HepG2 (cell line): ENCODE data around the gene PUS7. TPM values are rescaled to one million over a fixed set of nuclear protein-coding genes. Genes with fewer than 3 reads are reported as not detected.

Experiments used
- ATF7 ChIP-seq, 2 experiments: fragments of 450-650 bp in 1 of 2; sonication (generic) in 1 of 2; formaldehyde crosslinking in 1 of 2; IDR thresholded peaks; 2 replicates each; pipeline versions ENCODE4 v1.4.0 to v1.6.1; 2016 to 2020; ENCODE audit warnings: antibody characterized with exemption in 1 of 2, mild to moderate bottlenecking in 1 of 2, missing genetic modification reagents in 1 of 2
- ELK4 ChIP-seq: sonication (generic); formaldehyde crosslinking; IDR thresholded peaks from 2 replicates; pipeline ENCODE4 v1.9.0; 2021; ENCODE audit warnings: missing genetic modification reagents, borderline replicate concordance
- FOXC1 ChIP-seq: sonication (generic); formaldehyde crosslinking; IDR thresholded peaks from 2 replicates; pipeline ENCODE4 v1.8.0; 2022; ENCODE audit warnings: mild to moderate bottlenecking, missing genetic modification reagents, borderline replicate concordance
- MYPOP ChIP-seq: sonication (generic); formaldehyde crosslinking; IDR thresholded peaks from 2 replicates; pipeline ENCODE4 v1.8.1; 2023; ENCODE audit warnings: mild to moderate bottlenecking, moderate library complexity, missing genetic modification reagents
- NFKB2 ChIP-seq: sonication (generic); formaldehyde crosslinking; IDR thresholded peaks from 2 replicates; pipeline ENCODE4 v1.4.0; 2020; ENCODE audit warnings: missing genetic modification reagents, borderline replicate concordance
- PRMT3 ChIP-seq: sonication (generic); formaldehyde crosslinking; IDR thresholded peaks from 2 replicates; pipeline ENCODE4 v1.8.1; 2022; ENCODE audit warnings: low read depth, mild to moderate bottlenecking, moderate library complexity, missing genetic modification reagents, borderline replicate concordance
- REL ChIP-seq: sonication (generic); formaldehyde crosslinking; conservative IDR thresholded peaks from 2 replicates; pipeline ENCODE4 v1.8.0; 2022; ENCODE audit warnings: mild to moderate bottlenecking, missing genetic modification reagents, moderate library complexity
- RORA ChIP-seq: sonication (generic); formaldehyde crosslinking; IDR thresholded peaks from 2 replicates; pipeline ENCODE4 v1.5.0; 2020; ENCODE audit warnings: mild to moderate bottlenecking, missing genetic modification reagents, moderate library complexity
- SATB2 ChIP-seq: sonication (generic); formaldehyde crosslinking; IDR thresholded peaks from 2 replicates; pipeline ENCODE4 v1.5.0; 2020; ENCODE audit warnings: missing genetic modification reagents
- SPEN ChIP-seq: sonication (generic); formaldehyde crosslinking; IDR thresholded peaks from 2 replicates; pipeline ENCODE4 v1.5.1; 2020; ENCODE audit warnings: low read depth, mild to moderate bottlenecking, missing genetic modification reagents
- TBX2 ChIP-seq: sonication (generic); formaldehyde crosslinking; IDR thresholded peaks from 2 replicates; pipeline ENCODE4 v1.5.0; 2020; ENCODE audit warnings: missing genetic modification reagents, mild to moderate bottlenecking, borderline replicate concordance
- TEF ChIP-seq: sonication (generic); formaldehyde crosslinking; IDR thresholded peaks from 2 replicates; pipeline ENCODE4 v1.5.0; 2020; ENCODE audit warnings: missing genetic modification reagents
- ZKSCAN5 ChIP-seq: sonication (generic); formaldehyde crosslinking; IDR thresholded peaks from 2 replicates; pipeline ENCODE4 v1.5.1; 2020; ENCODE audit warnings: mild to moderate bottlenecking, missing genetic modification reagents
- ZNF275 ChIP-seq: sonication (generic); formaldehyde crosslinking; IDR thresholded peaks from 2 replicates; pipeline ENCODE4 v1.8.0; 2022; ENCODE audit warnings: missing genetic modification reagents, mild to moderate bottlenecking, inconsistent platforms, borderline replicate concordance
- ZNF367 ChIP-seq: sonication (generic); formaldehyde crosslinking; IDR thresholded peaks from 2 replicates; pipeline ENCODE4 v1.4.0; 2020; ENCODE audit warnings: missing genetic modification reagents, borderline replicate concordance
- ZNF772 ChIP-seq: sonication (generic); formaldehyde crosslinking; IDR thresholded peaks from 2 replicates; pipeline ENCODE4 v1.5.0; 2020; ENCODE audit warnings: mild to moderate bottlenecking, missing genetic modification reagents
- ZNF879 ChIP-seq: sonication (generic); formaldehyde crosslinking; IDR thresholded peaks from 2 replicates; pipeline ENCODE4 v1.8.1; 2023; ENCODE audit warnings: missing genetic modification reagents
- ZNF883 ChIP-seq: sonication (generic); formaldehyde crosslinking; IDR thresholded peaks from 2 replicates; pipeline ENCODE4 v1.5.1; 2020; ENCODE audit warnings: mild to moderate bottlenecking, missing genetic modification reagents; ENCODE audit errors: not compliant biosample characterization
- ZSCAN12 ChIP-seq: sonication (generic); formaldehyde crosslinking; IDR thresholded peaks from 2 replicates; pipeline ENCODE4 v1.9.0; 2021; ENCODE audit warnings: mild to moderate bottlenecking, missing genetic modification reagents
- ZSCAN20 ChIP-seq: sonication (generic); formaldehyde crosslinking; IDR thresholded peaks from 2 replicates; pipeline ENCODE4 v1.4.0; 2020; ENCODE audit warnings: missing genetic modification reagents, mild to moderate bottlenecking, borderline replicate concordance
- ZXDC ChIP-seq: sonication (generic); formaldehyde crosslinking; IDR thresholded peaks from 2 replicates; pipeline ENCODE4 v1.5.0; 2020; ENCODE audit warnings: mild to moderate bottlenecking, missing genetic modification reagents
- polyA plus RNA-seq, 8 experiments: library from polyadenylated mRNA; depleted of rRNA in 3 of 8; stranded (reverse) in 7 of 8; unstranded in 1 of 8; fragments of >200 nt; fragmentation: Illumina TruSeq in 4 of 8; extraction: Trizol in 4 of 8; gene quantifications; 2 replicates each; pipeline versions ENCODE4 v1.2.1 to v1.2.3, GENCODE V29; 2011 to 2016; ENCODE audit warnings: low read depth in 4 of 8, missing spikeins in 1 of 8, mixed read lengths in 1 of 8; ENCODE audit not compliant: insufficient read depth in 1 of 8
- total RNA-seq, 5 experiments: library from RNA; depleted of rRNA; stranded (reverse); fragments of >200 nt; fragmentation: Illumina TruSeq; extraction: Trizol; gene quantifications; 2 replicates each; pipeline ENCODE4 v1.2.3, GENCODE V29; 2016; ENCODE audit warnings: low read depth in 1 of 5

Gene PUS7
- total and polyA plus RNA-seq, 2 of the 13 experiments (the other 11 are each of a cell fraction or from before 2014, with no cell fraction given): 14.4 to 41.2 TPM

- TF ChIP-seq MYPOP (CRISPR knock-in tag): no peak; the same call in 1 of the 2 replicates
- 0 out of 2 replicates have a peak, but pooled peaks have one; percentile 33 for TF ChIP-seq RORA
- no peak for TF ChIP-seq NFKB2 (CRISPR knock-in tag)
- TF ChIP-seq ELK4 (CRISPR knock-in tag): no peak
- peak; percentile 60 for TF ChIP-seq ZSCAN20 (CRISPR knock-in tag)
- TF ChIP-seq TBX2 (CRISPR knock-in tag): 0 out of 2 replicates have a peak, but pooled peaks have one; percentile 5
- TF ChIP-seq PRMT3 (CRISPR knock-in tag): no peak
- 0 out of 2 replicates have a peak, but pooled peaks have one; percentile 5 for TF ChIP-seq REL (CRISPR knock-in tag)
- TF ChIP-seq ZNF772: no peak
- peak; percentile 81; the same call in 1 of the 2 replicates for TF ChIP-seq ZXDC (CRISPR knock-in tag)
- TF ChIP-seq ATF7 (IDR thresholded peaks at IDR 0.05): no peak
- TF ChIP-seq ATF7 (CRISPR knock-in tag; IDR thresholded peaks at IDR 0.05): 0 out of 2 replicates have a peak, but pooled peaks have one; percentile 11
- TF ChIP-seq SPEN: peak; percentile 73
- peak; percentile 76 for TF ChIP-seq ZNF275 (CRISPR knock-in tag)
- peak; percentile 52; the same call in 1 of the 2 replicates for TF ChIP-seq TEF (CRISPR knock-in tag)
- peak; percentile 12; the same call in 1 of the 2 replicates for TF ChIP-seq ZSCAN12 (CRISPR knock-in tag)
- no peak for TF ChIP-seq ZNF883 (CRISPR knock-in tag)
- TF ChIP-seq ZKSCAN5 (CRISPR knock-in tag): no peak
- TF ChIP-seq FOXC1 (CRISPR knock-in tag): 0 out of 2 replicates have a peak, but pooled peaks have one; percentile 18
- no peak for TF ChIP-seq ZNF879 (CRISPR knock-in tag)
- peak; percentile 9; the same call in 1 of the 2 replicates for TF ChIP-seq ZNF367 (CRISPR knock-in tag)
- peak; percentile 61; the same call in 1 of the 2 replicates for TF ChIP-seq SATB2 (CRISPR knock-in tag)
Observed at GRCh38 chr7:105521717-105522463, at the start of gene PUS7 (continued).
